ENCODE measurements around the gene MAP2K5. TPM values are rescaled to one million over a fixed set of nuclear protein-coding genes. Genes with fewer than 3 reads are reported as not detected.

MAP2K5 gene
- total RNA-seq, 2 donors from 2014 or later = 14.5 to 24.7 TPM

DNA sequence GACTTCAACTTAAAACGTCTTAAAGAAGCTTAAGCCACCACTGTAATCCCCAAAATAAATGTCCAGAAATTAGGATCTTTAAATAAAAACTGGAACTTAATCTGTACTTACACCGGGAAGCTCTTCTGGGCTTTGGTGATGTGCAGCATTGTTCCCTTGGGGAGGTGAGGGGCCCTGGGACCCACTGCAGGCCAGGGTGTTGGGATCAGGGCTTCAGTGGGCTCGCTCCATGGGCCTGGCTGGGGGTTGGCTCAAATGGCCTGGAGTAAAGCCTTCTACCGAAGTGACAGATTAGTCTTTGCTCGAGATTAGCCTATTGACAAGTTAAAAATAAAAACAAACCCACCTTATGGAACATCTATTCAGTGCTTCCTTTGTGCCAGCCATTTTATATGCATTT, 303.5 kb downstream of the MAP2K5 start:
- no peak overlapping the region for H3K4me3 Mint-ChIP-seq
- ATAC-seq = no peak
- no peaks in the 10 kb centered on the region for H3K36me3 Mint-ChIP-seq
- H3K4me1 Mint-ChIP-seq (ENCODE audit: low read depth in 2 of 2) = peaks cover 4 to 6% of the 10 kb centered on the region in 2 donors
- H3K9me3 Mint-ChIP-seq = no peaks in the 10 kb centered on the region
- H3K27ac Mint-ChIP-seq = no peak overlapping the region
- DNase-seq (ENCODE audit: low spot score) = no peak
- peaks cover 19 to 32% of the 10 kb centered on the region in 2 donors for H3K27me3 Mint-ChIP-seq

DNA sequence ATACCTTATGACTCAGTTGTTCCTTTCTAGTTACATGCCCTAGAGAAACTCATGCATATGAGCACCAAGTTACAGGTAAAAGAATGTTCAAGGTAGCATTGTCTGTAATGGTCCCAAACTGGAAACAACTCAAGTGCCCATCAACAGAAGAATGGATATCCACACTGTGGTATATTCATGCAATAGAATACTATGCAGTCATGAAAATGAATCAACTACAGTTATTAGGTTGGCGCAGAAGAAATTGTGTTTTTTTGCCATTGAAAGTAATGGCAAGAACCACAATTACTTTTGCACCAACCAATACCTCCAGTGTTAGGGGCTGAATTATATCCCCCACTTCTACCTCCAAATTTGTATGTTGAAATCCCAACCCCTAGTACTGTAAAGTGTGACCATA, 307.0 kb downstream of the MAP2K5 start:
- peaks cover 25 to 39% of the 10 kb centered on the region in 2 donors for H3K27me3 Mint-ChIP-seq
- no peaks in the 10 kb centered on the region for H3K36me3 Mint-ChIP-seq
- H3K4me3 Mint-ChIP-seq = no peak overlapping the region
- ATAC-seq (no peak), DNase-seq (ENCODE audit: low spot score) (no peak)
- H3K9me3 Mint-ChIP-seq = no peaks in the 10 kb centered on the region
- no peak overlapping the region for H3K27ac Mint-ChIP-seq
- H3K4me1 Mint-ChIP-seq (ENCODE audit: low read depth in 2 of 2) = peaks cover 3 to 5% of the 10 kb centered on the region in 2 donors

DNA sequence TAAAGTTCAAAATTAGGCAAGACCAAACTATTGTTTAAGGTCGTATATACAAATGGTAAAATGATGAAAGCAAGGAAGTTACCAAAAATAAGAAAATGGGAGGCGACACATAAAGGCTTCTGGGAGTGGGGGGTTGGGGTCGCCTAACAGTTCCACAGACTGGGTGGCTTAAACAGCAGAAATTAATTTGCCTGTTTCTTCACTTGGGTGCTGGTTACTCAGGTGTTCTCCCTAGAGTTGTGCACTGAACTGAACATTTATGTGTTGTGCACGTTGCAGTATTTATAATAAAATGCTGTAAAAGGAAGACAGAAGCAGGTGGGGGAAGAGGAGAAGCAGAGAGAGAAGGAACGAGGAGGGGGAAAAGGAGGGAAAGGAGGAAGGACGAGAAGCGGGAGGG, 307.8 kb downstream of the MAP2K5 start:
- Mint-ChIP-seq H3K9me3 (no peaks in the 10 kb centered on the region), H3K36me3 (no peaks in the 10 kb centered on the region), H3K27ac (no peak overlapping the region), H3K4me1 (ENCODE audit: low read depth in 2 of 2) (peaks cover 3 to 5% of the 10 kb centered on the region in 2 donors), H3K27me3 (peaks cover 25 to 39% of the 10 kb centered on the region in 2 donors), H3K4me3 (no peak overlapping the region)
- DNase-seq (ENCODE audit: low spot score) (no peak), ATAC-seq (no peak)

DNA sequence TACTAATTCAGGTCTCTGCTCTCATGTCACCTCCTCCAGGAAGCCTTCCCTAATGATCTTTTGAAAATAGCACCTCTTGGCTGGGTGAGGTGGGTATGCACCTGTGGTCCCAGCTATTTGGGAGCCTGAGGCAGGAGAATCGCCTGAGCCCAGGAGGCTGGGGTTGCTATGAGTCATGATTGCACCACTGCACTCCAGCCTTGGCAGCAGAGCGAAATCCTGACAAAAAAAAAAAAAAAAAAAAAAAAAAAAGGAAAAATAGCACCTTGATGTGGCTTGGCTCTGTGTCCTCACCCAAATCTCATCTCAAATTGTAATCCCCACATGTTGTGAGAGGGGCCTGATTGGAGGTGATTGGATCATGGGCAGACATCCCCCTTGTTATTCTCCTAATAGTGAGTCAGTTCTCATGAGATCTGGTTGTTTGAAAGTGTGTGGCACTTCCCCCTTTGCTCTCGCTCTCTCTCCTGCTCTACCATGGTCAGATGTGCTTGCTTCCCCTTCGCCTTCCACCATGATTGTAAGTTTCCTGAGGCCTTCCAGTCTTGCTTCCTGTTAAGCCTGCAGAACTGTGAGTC, 308.6 kb downstream of the MAP2K5 start:
- Mint-ChIP-seq H3K9me3 (no peaks in the 10 kb centered on the region), H3K27ac (no peak overlapping the region), H3K36me3 (no peaks in the 10 kb centered on the region), H3K4me3 (no peak overlapping the region), H3K27me3 (peaks cover 25 to 39% of the 10 kb centered on the region in 2 donors), H3K4me1 (ENCODE audit: low read depth in 2 of 2) (peaks cover 3 to 5% of the 10 kb centered on the region in 2 donors)
- no peak for DNase-seq (ENCODE audit: low spot score)
- ATAC-seq = no peak

DNA sequence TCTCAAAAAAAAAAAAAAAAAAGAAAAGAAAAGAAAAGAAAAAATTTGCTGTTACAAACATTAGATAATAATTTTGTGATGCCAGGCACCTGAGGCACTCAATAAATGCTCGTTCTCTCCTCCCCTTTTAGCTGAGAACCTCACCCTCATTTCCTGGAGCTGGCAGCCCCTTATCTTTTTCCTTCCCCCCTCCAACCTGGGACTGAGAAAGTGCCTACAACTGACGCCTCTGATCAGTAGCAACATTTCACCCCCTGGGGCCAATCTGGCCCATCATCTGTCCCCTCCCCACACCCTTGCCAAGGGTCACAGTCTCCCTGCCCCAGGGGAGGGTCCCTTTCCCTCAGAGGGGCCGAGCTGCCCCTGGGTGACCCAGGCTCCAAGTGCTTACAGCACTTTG, 309.9 kb downstream of the MAP2K5 start:
- Mint-ChIP-seq H3K4me3 (no peak overlapping the region), H3K36me3 (no peaks in the 10 kb centered on the region), H3K9me3 (no peaks in the 10 kb centered on the region), H3K4me1 (ENCODE audit: low read depth in 2 of 2) (peaks cover 3 to 5% of the 10 kb centered on the region in 2 donors), H3K27ac (no peak overlapping the region), H3K27me3 (peaks cover 25 to 38% of the 10 kb centered on the region in 2 donors)
- DNase-seq (ENCODE audit: low spot score) = no peak
- ATAC-seq = no peak

DNA sequence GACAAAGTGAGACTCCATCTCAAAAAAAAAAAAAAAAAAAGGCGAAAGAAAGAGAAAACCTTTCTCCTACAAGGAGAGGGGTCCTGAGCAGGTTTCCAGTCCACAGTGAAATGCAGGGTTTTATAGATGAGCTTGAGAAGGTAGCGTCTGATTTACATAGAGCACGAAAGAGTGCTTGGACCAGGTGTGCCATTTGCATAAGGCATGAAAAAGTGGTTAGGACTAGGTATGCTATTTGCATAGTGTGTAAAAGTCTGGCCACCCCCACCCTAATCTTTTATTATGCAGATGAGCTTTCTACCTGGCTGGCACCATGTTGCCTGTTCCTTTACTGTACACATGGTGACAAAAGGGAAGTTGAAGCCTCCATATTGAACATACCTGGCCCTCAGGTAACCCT, 311.0 kb downstream of the MAP2K5 start:
- no peak overlapping the region for H3K4me3 Mint-ChIP-seq

DNA sequence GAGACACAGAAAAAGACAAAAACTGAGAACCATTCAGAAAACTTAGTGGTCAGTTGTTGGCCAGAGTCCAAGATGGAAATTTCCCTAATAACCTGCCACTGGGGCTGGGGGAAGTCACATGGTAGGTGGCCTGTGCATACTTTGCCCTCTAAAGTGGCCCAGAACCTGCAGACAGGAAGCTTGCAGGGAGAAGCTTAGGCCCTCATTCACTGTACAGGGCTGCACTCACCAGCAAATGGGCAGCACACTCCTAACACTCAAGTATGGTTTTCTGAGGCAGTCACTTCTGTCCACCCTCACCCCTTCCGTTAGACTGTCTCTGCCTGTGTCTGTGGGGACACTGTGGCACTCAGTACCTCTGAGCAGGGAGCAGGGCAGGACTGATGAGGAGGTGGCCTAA, 311.9 kb downstream of the MAP2K5 start:
- Mint-ChIP-seq H3K9me3 (no peaks in the 10 kb centered on the region), H3K4me1 (ENCODE audit: low read depth in 2 of 2) (peaks cover 3 to 5% of the 10 kb centered on the region in 2 donors), H3K4me3 (no peak overlapping the region), H3K27ac (no peak overlapping the region), H3K27me3 (peaks cover 16 to 21% of the 10 kb centered on the region in 2 donors), H3K36me3 (no peaks in the 10 kb centered on the region)
- no peak for DNase-seq (ENCODE audit: low spot score)
- ATAC-seq = no peak

More for the DNA sequence above, 311.0 kb downstream of the MAP2K5 start:
- Mint-ChIP-seq H3K27ac (no peak overlapping the region), H3K36me3 (no peaks in the 10 kb centered on the region), H3K27me3 (peaks cover 16 to 28% of the 10 kb centered on the region in 2 donors), H3K4me1 (ENCODE audit: low read depth in 2 of 2) (peaks cover 3 to 5% of the 10 kb centered on the region in 2 donors), H3K9me3 (no peaks in the 10 kb centered on the region)
- DNase-seq (ENCODE audit: low spot score) = no peak
- no peak for ATAC-seq

DNA sequence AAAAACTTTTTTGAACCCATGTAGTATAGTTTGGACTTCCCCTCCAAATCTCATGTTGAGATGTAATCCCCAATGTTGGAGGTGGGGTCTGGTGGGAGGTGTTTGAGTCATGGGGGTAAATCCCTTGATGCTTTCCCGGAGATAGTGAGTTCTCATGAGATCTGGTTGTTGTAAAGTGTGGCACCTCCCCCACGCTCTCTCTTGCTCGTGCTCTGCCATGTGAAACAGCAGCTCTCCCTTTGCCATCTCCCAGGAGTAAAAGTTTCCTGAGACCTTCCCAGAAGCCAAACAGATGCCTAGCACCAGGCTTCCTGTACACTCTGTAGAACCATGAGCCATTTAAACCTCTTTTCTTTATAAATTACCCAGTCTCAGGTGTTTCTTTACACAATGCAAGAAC, 313.3 kb downstream of the MAP2K5 start:
- Mint-ChIP-seq H3K4me1 (ENCODE audit: low read depth in 2 of 2) (peaks cover 3 to 5% of the 10 kb centered on the region in 2 donors), H3K27me3 (peaks cover 6 to 7% of the 10 kb centered on the region in 2 donors), H3K9me3 (no peaks in the 10 kb centered on the region), H3K4me3 (no peak overlapping the region), H3K27ac (no peak overlapping the region), H3K36me3 (no peaks in the 10 kb centered on the region)
- ATAC-seq (no peak), DNase-seq (ENCODE audit: low spot score) (no peak)

Other genes starting within 250 kb of the MAP2K5 start
- 1 to 10 TPM; 3.9 to 5.0 TPM for gene C15orf61, start 21.6 kb upstream of the MAP2K5 start, total RNA-seq